WERI-Rb-1 (cell line): ENCODE measurements around the gene MSLN.

Source experiments
- DNase-seq: peaks from one replicate; pipeline ENCODE4 v3.0.0-alpha.2; 2020
- H3K27ac ChIP-seq: fragments of 250-450 bp; sonication (Bioruptor Pico); 2 replicates; pipeline ENCODE4 v1.5.1; 2020; ENCODE audit warnings: mild to moderate bottlenecking, moderate library complexity
- H3K27me3 ChIP-seq: fragments of 250-450 bp; sonication (Bioruptor Pico); 2 replicates; pipeline ENCODE4 v1.5.1; 2021; ENCODE audit warnings: mild to moderate bottlenecking, low read depth, moderate library complexity; ENCODE audit not compliant: insufficient read depth, severe bottlenecking
- H3K36me3 ChIP-seq: fragments of 250-450 bp; sonication (Bioruptor Pico); 2 replicates; pipeline ENCODE4 v1.5.1; 2020; ENCODE audit warnings: mild to moderate bottlenecking, moderate library complexity
- H3K4me3 ChIP-seq: 2 replicates; pipeline ENCODE4 v1.5.1; 2011; ENCODE audit warnings: low read depth, mild to moderate bottlenecking, control low read depth, low read length
- H3K9me3 ChIP-seq: fragments of 250-450 bp; sonication (Bioruptor Pico); 2 replicates; pipeline ENCODE4 v1.5.1; 2021; ENCODE audit warnings: mild to moderate bottlenecking, moderate library complexity; ENCODE audit not compliant: severe bottlenecking
- CTCF ChIP-seq: IDR thresholded peaks from 2 replicates; pipeline ENCODE4 v1.5.1; 2011; ENCODE audit warnings: low read depth, mild to moderate bottlenecking, control low read depth, inconsistent platforms, low read length

MSLN gene

DNA sequence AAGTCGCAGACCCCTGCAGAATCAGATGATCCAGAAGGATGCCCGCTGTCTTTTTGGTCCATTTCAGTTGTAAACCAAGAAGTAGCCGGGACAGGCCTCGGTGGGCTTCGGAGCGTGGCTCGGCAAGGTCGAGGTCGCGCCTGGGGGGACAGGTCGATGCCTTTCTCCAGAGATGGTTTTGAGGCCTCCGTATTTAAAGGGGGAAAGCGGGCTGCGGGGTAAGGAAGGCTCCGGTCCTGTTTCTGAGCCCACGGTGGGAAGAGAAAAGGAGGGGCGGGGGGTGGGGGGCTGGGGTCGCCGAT is 47.5 kb downstream of the MSLN start:
- TF ChIP-seq CTCF = no peak
- DNase-seq = no peak
- H3K27ac ChIP-seq = peak overlapping the region; percentile 92
- peaks cover 2% of the 10 kb centered on the region for H3K27me3 ChIP-seq
- H3K9me3 ChIP-seq = no peaks in the 10 kb centered on the region
- H3K4me3 ChIP-seq = peak overlapping the region; percentile 63
- no peaks in the 10 kb centered on the region for H3K36me3 ChIP-seq

- H3K4me3 ChIP-seq = peak overlapping the region; percentile 18
- peak; percentile 87 for TF ChIP-seq CTCF
- H3K9me3 ChIP-seq = no peaks in the 10 kb centered on the region
- H3K27me3 ChIP-seq = peaks cover 6% of the 10 kb centered on the region
- no peaks in the 10 kb centered on the region for H3K36me3 ChIP-seq
- H3K27ac ChIP-seq = no peak overlapping the region; the same call in 1 of the 2 replicates
- DNase-seq = peak; percentile 75
Measured at GRCh38 chr16:813204-813915, 52.8 kb downstream of the MSLN start.

DNA sequence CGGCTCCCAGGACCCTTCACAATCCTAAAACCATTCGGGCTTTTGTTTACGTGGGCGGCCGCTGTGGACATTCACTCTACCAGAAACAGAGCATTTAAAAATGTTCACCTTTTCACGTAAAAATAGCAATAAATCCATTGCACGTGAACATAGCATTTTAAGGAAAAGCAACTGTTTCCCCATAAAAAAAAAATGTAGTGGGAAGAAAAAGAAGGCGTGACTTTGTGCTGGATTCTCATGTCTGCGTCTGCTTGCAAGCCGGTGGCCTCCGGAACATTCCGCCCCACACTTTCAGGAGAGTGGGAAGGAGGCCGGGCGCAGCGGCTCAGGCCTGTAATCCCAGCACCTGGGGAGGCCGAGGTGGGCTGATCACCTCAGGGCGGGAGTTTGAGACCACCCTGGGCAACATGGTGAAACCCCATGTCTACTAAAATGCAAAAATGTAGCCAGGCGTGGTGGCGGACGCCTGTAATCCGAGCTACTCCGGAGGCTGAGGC is 53.4 kb downstream of the MSLN start:
- no peak for DNase-seq
- Histone ChIP-seq H3K27me3 (peaks cover 6% of the 10 kb centered on the region), H3K4me3 (no peak overlapping the region), H3K27ac (no peak overlapping the region; the same call in 1 of the 2 replicates), H3K36me3 (no peaks in the 10 kb centered on the region), H3K9me3 (no peaks in the 10 kb centered on the region)
- TF ChIP-seq CTCF = no peak

DNA sequence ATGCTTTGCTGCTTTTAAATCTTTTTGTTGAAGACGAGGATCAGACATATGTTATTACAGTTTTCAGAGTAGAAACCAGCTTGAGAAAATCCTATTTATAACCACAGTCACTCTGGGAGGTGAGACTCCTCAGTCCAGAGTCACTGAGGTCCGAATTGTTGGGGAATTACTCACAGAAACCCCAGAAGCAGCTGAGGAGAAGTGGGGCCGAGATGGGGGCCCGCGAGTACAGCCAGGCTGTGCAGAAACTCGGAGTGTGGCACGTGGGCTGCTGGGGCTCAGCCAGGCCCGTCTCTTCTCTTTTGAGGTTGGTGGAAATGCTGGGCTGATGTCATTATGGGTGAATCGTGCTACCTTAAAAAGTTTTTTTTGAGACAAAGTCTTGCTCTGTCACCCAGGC is 54.4 kb downstream of the MSLN start:
- Histone ChIP-seq H3K36me3 (no peaks in the 10 kb centered on the region), H3K27ac (no peak overlapping the region), H3K27me3 (peaks cover 6% of the 10 kb centered on the region), H3K9me3 (no peaks in the 10 kb centered on the region), H3K4me3 (no peak overlapping the region)
- TF ChIP-seq CTCF = no peak
- DNase-seq = no peak

DNA sequence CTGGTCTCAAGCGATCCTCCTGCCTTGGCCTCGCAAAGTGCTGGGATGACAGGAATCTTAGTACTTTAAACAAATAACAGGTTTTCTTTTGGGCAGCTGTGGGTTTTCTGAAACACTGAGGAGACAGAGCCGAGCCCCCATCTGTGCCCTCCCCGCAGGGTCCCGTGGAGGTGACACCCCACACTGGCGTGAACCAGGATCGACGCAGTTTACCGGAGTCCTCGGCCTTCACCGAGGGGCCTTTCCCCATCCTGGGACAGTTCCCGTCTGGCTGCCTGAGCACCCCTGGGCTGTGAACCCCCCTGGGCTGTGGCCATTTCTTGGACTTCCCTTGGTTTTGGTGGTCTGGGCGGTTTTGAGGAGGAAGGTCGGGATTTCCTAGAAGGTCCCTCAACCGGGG is 55.3 kb downstream of the MSLN start:
- no peak overlapping the region for H3K27ac ChIP-seq
- TF ChIP-seq CTCF = no peak
- H3K9me3 ChIP-seq = no peaks in the 10 kb centered on the region
- H3K36me3 ChIP-seq = no peaks in the 10 kb centered on the region
- no peak overlapping the region for H3K4me3 ChIP-seq
- no peak for DNase-seq
- peaks cover 6% of the 10 kb centered on the region for H3K27me3 ChIP-seq
